GM19193 (cell line): ENCODE measurements around the gene PIP4K2A.

Experiments
- POLR2A ChIP-seq: IDR thresholded peaks from 4 replicates; pipeline ENCODE4 v1.6.1; 2011; ENCODE audit not compliant: insufficient read depth, insufficient read length; ENCODE audit errors: extremely low read depth

The PIP4K2A gene

DNA sequence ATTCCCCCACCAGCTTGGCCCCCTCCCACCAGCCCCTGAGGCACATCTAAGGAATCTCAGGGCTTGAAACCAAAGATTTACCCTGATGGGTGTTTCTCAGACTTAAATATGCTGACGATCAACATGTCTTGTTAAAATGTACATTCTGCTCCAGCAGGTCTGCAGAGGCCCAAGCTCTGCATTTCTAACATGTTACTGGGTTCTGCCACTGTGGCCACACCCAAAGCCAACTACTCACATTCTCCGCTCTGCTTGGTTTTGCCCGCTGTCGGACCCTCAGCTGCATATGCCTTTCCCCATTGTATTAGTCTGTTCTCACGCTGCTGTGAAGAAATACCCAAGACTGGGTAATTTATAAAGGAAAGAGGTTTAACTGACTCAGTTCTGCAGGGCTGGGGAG lies 8.9 kb downstream of the PIP4K2A start:
- no peak for TF ChIP-seq POLR2A

DNA sequence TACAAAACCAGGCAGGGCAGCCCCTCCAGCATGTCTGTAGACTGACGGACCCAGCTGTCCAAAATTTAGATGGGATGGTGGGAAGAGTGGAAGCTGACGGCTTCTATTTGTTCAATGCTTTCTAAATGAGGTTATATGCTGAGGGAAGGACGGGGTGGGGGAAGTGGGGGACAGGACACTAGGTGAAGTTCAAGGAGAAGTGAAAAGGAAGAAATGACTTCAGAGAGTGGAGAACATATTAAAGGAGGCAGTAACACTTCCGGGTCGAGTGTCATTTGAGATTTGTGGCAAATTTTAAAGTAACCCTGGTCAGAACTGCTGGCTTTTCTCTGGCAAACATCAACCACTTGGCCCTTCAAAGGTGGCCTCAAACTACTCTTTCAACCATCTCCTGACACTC lies 9.4 kb downstream of the PIP4K2A start:
- TF ChIP-seq POLR2A: no peak

DNA sequence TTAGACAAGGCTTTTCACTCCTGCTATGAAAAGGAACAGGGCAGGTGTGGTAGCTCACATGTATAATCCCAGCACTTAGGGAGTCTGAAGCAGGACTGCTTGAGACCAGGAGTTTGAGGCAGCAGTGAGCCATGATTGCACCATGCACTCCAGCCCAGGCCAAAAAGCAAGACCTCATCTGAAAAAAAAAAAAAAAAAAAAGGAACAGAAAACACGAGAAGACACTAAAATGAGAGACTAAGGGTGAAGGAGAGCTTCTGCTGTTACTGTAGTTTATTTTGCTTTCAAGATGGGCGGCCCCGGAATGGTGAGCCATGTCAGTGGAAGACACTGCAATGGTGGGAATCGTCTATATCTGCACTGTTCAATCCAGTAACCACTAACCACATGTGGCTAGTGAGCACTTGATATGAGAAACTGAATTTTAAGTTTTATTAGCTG lies 9.9 kb downstream of the PIP4K2A start:
- no peak for TF ChIP-seq POLR2A

GRCh38 chr10:22702348-22702747 lies 12.0 kb downstream of the PIP4K2A start:
- TF ChIP-seq POLR2A: no peak

GRCh38 chr10:22701132-22701826 lies 13.1 kb downstream of the PIP4K2A start:
- TF ChIP-seq POLR2A: no peak

DNA sequence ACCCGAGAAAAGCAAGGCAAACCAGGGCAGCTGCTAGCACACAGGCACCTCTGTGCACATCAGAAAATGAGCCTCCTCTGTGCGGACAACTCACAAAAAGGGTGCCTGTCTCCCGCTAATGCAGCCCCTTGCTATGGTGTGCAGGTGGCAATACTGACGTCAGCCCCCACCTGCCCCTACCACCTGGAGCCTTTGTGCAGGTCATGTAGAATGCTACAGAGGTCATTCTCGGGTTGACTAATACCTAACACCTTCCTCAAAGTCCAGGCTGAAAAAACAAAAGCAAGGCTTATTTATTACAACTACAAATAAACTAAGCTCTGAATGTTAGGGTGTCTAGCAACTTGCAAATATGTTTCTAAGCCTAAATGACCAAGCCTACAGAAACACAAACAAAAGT lies 13.9 kb downstream of the PIP4K2A start:
- no peak for TF ChIP-seq POLR2A

GRCh38 chr10:22699976-22700375 lies 14.4 kb downstream of the PIP4K2A start:
- no peak for TF ChIP-seq POLR2A

GRCh38 chr10:22698941-22699440 lies 15.4 kb downstream of the PIP4K2A start:
- no peak for TF ChIP-seq POLR2A

- no peak for TF ChIP-seq POLR2A
These were observed 16.6 kb downstream of the PIP4K2A start for GRCh38 chr10:22697800-22698199.

DNA sequence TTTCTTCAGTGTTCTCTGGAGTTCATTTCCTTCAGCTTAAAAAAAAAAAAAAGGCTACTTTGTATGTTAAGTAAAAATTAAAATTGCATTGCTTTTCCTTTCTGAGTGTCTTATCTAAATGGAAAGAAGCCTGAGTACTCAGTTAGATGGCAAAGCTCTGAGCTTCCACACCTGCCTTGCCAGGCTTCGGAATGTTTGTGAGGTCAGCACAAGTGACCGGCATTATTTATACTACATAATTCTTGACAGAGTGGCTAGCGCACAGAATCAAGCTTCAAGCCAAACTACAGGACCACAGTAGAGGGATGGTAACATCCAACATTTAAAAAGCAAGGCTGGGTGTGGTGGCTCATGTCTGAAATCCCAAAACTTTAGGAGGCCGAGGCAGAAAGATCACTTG lies 17.3 kb downstream of the PIP4K2A start:
- no peak for TF ChIP-seq POLR2A

GRCh38 chr10:22693860-22694259 lies 20.5 kb downstream of the PIP4K2A start:
- TF ChIP-seq POLR2A: no peak

GRCh38 chr10:22693371-22693784 lies 21.0 kb downstream of the PIP4K2A start:
- no peak for TF ChIP-seq POLR2A

DNA sequence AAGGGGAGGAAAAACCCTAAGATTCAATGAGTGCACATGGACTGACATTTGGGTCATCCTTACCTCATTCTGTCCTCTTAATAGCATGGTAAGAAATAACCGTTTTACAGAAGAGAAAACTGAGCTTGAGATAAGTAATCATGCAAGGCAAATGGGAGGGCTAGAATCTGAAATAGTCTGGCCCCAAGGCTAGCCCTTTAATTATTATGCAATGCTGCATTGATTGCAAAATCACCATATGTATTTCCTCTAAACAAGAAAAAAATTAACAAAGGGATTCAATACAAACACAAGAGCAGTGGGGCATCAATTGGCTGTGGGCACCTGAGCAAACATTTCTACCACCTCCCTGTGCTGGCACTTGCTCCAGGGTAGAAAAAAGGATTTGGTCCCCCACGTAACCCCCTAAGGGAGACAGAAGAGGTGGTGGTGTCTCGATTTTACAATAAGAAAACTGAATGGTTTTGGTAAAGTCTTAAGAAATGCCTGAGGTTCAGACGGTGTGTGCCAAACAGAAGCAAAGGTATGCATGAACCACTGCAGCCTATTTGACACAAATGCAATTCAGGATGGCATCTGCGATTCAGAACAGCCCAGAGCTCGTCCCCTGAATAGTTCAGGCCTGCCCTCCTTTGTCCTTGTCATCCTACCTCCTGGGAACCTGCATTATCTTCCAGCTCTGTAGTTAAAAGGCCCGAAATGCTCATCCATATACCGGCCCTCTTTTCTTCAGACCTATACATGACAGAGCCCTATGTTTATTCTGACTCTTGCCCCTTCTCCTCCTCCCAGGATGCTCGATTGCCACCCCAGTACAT lies 23.6 kb downstream of the PIP4K2A start:
- TF ChIP-seq POLR2A: no peak

DNA sequence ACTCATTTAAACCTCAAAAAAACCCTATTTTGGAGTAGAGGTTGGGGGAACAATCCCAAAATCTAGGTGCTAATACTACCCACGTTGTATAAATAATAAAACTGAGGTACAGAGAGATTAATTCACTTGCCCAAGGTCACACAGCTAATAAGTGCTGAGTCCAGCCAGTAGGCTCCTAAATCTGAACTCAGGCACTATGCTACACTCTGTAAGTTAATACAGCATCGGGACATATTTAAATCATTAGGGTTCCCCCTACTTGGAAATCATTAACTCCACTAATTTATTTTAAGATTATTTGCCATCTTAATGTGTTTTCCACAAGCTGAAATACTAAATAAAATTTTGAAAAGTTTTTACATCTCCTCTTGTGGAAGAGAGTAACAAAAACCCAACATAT lies 24.2 kb downstream of the PIP4K2A start:
- no peak for TF ChIP-seq POLR2A

DNA sequence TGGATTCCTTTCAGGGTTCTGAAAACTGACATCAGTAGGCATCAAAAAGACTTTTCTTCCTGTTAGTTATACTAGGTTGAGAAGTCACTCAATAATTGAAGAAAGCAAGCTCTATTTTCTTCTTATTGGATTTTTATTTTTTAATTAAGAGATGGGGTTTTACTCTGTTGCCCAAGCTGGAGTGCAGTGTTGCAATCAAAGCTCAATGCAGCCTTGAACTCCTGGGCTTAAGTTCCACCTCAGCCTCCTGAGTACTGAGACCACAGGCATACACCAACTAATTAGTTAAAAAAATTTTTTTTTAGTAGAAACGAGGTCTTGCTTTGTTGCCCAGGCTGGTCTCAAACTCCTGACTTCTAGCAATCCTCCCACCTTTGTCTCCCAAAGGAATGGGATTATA lies 28.0 kb downstream of the PIP4K2A start:
- TF ChIP-seq POLR2A: no peak

DNA sequence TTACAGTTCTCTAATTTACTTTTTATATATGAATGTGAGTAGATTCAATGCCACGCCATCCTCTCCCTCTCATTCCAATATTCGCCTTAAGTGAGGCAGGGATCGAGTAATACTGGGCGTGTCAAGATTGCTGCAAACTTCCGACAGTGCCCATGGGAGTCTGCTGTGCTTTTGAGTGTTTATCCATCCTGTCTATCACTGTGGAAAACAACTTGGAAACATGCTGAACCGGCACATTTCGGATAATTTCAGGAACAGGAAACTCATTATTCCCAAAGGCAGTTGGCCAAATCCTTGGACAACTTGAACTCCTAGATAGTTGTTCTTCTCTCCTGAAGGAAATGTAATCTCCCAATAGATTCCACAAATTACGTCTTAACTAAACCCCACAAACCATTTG lies 28.5 kb downstream of the PIP4K2A start:
- TF ChIP-seq POLR2A: no peak
